Measurements from ENCODE around the gene KCNJ15. TPM values are rescaled to one million over a fixed set of nuclear protein-coding genes. Genes with fewer than 3 reads are reported as not detected.

KCNJ15 gene
- total and polyA plus RNA-seq, 2 experiments from 2014 or later = 1.2 to 2.1 TPM

GRCh38 chr21:38265166-38265565, 8.4 kb downstream of the KCNJ15 start:
- Histone ChIP-seq H3K79me2 (ENCODE audit: insufficient read depth) (no peaks in the 10 kb centered on the region), H3K27ac (no peak overlapping the region), H3K27me3 (replicated peaks; ENCODE audit: insufficient read depth) (no peaks in the 10 kb centered on the region), H2AFZ (no peak overlapping the region), H3K4me1 (ENCODE audit: insufficient read depth) (peaks cover 67% of the 10 kb centered on the region), H3K4me2 (ENCODE audit: unreplicated experiment) (no peak overlapping the region), H3K36me3 (ENCODE audit: low read depth) (no peaks in the 10 kb centered on the region), H3F3A (ENCODE audit: insufficient read depth) (peaks cover 79% of the 10 kb centered on the region), H4K20me1 (ENCODE audit: insufficient read depth) (no peaks in the 10 kb centered on the region), H3K9me2 (ENCODE audit: insufficient read depth) (no peaks in the 10 kb centered on the region), H3K4me3 (no peak overlapping the region), H3K9ac (no peak overlapping the region), H3K9me3 (ENCODE audit: low read depth) (no peaks in the 10 kb centered on the region)
- 100% methylated on average over 1 of the region's 1 CpG for WGBS, 2 experiments (ENCODE audit: low coverage in 1 of 2, low lambda C conversion rate in 2 of 2, missing lambda C conversion rate in 2 of 2)
- TF ChIP-seq EZH2 (IDR thresholded peaks at IDR 0.05; ENCODE audit: insufficient read depth, poor library complexity, severe bottlenecking) = no peak
- no peak for TF ChIP-seq EZH2phosphoT487 (IDR thresholded peaks at IDR 0.05; ENCODE audit: insufficient read depth, low read depth)
- in situ Hi-C loops (cut with MboI) = no loop called here
- DNase-seq = no peak

GRCh38 chr21:38266732-38267131, 9.9 kb downstream of the KCNJ15 start:
- in situ Hi-C loops (cut with MboI) = no loop called here
- Histone ChIP-seq H3K9me3 (ENCODE audit: low read depth) (no peaks in the 10 kb centered on the region), H3K79me2 (ENCODE audit: insufficient read depth) (no peaks in the 10 kb centered on the region), H3K9me2 (ENCODE audit: insufficient read depth) (no peaks in the 10 kb centered on the region), H2AFZ (peak overlapping the region; percentile 25), H4K20me1 (ENCODE audit: insufficient read depth) (no peaks in the 10 kb centered on the region), H3K27ac (peak overlapping the region; percentile 72), H3K9ac (0 out of 2 replicates have a peak overlapping the region, but pooled peaks have one; percentile 4), H3K36me3 (ENCODE audit: low read depth) (no peaks in the 10 kb centered on the region), H3F3A (ENCODE audit: insufficient read depth) (peaks cover 71% of the 10 kb centered on the region), H3K4me3 (no peak overlapping the region), H3K4me2 (ENCODE audit: unreplicated experiment) (peak overlapping the region; percentile 43), H3K4me1 (ENCODE audit: insufficient read depth) (peaks cover 63% of the 10 kb centered on the region), H3K27me3 (replicated peaks; ENCODE audit: insufficient read depth) (no peaks in the 10 kb centered on the region)
- WGBS, 2 experiments (ENCODE audit: low coverage in 1 of 2, low lambda C conversion rate in 2 of 2, missing lambda C conversion rate in 2 of 2) = 20 to 23% methylated on average over 2 of the region's 2 CpGs
- DNase-seq = peak; percentile 80
- no peak for TF ChIP-seq EZH2 (IDR thresholded peaks at IDR 0.05; ENCODE audit: insufficient read depth, poor library complexity, severe bottlenecking)
- TF ChIP-seq EZH2phosphoT487 (IDR thresholded peaks at IDR 0.05; ENCODE audit: insufficient read depth, low read depth) = no peak

- Histone ChIP-seq H4K20me1 (ENCODE audit: insufficient read depth) (no peaks in the 10 kb centered on the region), H3K79me2 (ENCODE audit: insufficient read depth) (no peaks in the 10 kb centered on the region), H3F3A (ENCODE audit: insufficient read depth) (peaks cover 66% of the 10 kb centered on the region), H3K4me1 (ENCODE audit: insufficient read depth) (peaks cover 58% of the 10 kb centered on the region), H3K4me2 (ENCODE audit: unreplicated experiment) (peak overlapping the region; percentile 43), H3K4me3 (no peak overlapping the region), H2AFZ (peak overlapping the region; percentile 25), H3K9me3 (ENCODE audit: low read depth) (no peaks in the 10 kb centered on the region), H3K9me2 (ENCODE audit: insufficient read depth) (no peaks in the 10 kb centered on the region), H3K36me3 (ENCODE audit: low read depth) (no peaks in the 10 kb centered on the region), H3K9ac (0 out of 2 replicates have a peak overlapping the region, but pooled peaks have one; percentile 4), H3K27ac (peak overlapping the region; percentile 72), H3K27me3 (replicated peaks; ENCODE audit: insufficient read depth) (no peaks in the 10 kb centered on the region)
- TF ChIP-seq EZH2 (IDR thresholded peaks at IDR 0.05; ENCODE audit: insufficient read depth, poor library complexity, severe bottlenecking) = no peak
- no peak for TF ChIP-seq EZH2phosphoT487 (IDR thresholded peaks at IDR 0.05; ENCODE audit: insufficient read depth, low read depth)
- 55 to 59% methylated on average over 3 of the region's 3 CpGs for WGBS, 2 experiments (ENCODE audit: low coverage in 1 of 2, low lambda C conversion rate in 2 of 2, missing lambda C conversion rate in 2 of 2)
- in situ Hi-C loops (cut with MboI) = no loop called here
- peak; percentile 70 for DNase-seq
These were observed 10.5 kb downstream of the KCNJ15 start for GRCh38 chr21:38267136-38267755.

- H3K27me3 ChIP-seq (replicated peaks; ENCODE audit: insufficient read depth) = no peaks in the 10 kb centered on the region
- no peak overlapping the region for H3K4me3 ChIP-seq
- H3K9me3 ChIP-seq (ENCODE audit: low read depth) = no peaks in the 10 kb centered on the region
- peak; percentile 60 for DNase-seq
- in situ Hi-C loops (cut with MboI) = no loop called here
- H3K36me3 ChIP-seq (ENCODE audit: low read depth) = no peaks in the 10 kb centered on the region
- TF ChIP-seq EZH2 (IDR thresholded peaks at IDR 0.05; ENCODE audit: insufficient read depth, poor library complexity, severe bottlenecking) (no peak), EZH2phosphoT487 (IDR thresholded peaks at IDR 0.05; ENCODE audit: insufficient read depth, low read depth) (no peak)
- no peaks in the 10 kb centered on the region for H3K9me2 ChIP-seq (ENCODE audit: insufficient read depth)
- peak overlapping the region; percentile 43 for H3K4me2 ChIP-seq (ENCODE audit: unreplicated experiment)
- H3K9ac ChIP-seq = peak overlapping the region; percentile 23; the same call in 1 of the 2 replicates
- peaks cover 51% of the 10 kb centered on the region for H3K4me1 ChIP-seq (ENCODE audit: insufficient read depth)
- H3F3A ChIP-seq (ENCODE audit: insufficient read depth) = peaks cover 57% of the 10 kb centered on the region
- H3K27ac ChIP-seq = peak overlapping the region; percentile 72
- no peaks in the 10 kb centered on the region for H4K20me1 ChIP-seq (ENCODE audit: insufficient read depth)
- WGBS, 2 experiments (ENCODE audit: low coverage in 1 of 2, low lambda C conversion rate in 2 of 2, missing lambda C conversion rate in 2 of 2) = 34 to 39% methylated on average over 5 of the region's 5 CpGs
- 0 out of 2 replicates have a peak overlapping the region, but pooled peaks have one; percentile 16 for H2AFZ ChIP-seq
- H3K79me2 ChIP-seq (ENCODE audit: insufficient read depth) = no peaks in the 10 kb centered on the region
These were observed 11.4 kb downstream of the KCNJ15 start for GRCh38 chr21:38267991-38268863.
